DND-41 (cell line): ENCODE measurements around the gene DSCAM.

ENCODE experiments used
- ATAC-seq: fragments of 200-7000 bp; cut with Tn5 transposase; 3 replicates; pipeline ENCODE4 v1.9.1; 2021; ENCODE audit warnings: low read depth; ENCODE audit not compliant: insufficient read depth
- DNase-seq: peaks from one replicate; pipeline ENCODE4 v3.0.0-alpha.2; 2020
- H2AFZ ChIP-seq: 2 replicates; pipeline ENCODE4 v1.6.0; 2012; ENCODE audit warnings: low read depth, low read length
- H3K27ac ChIP-seq: 2 replicates; pipeline ENCODE4 v1.5.1; 2012; ENCODE audit warnings: low read length, inconsistent platforms
- H3K27me3 ChIP-seq: fragments of 200-600 bp; sonication (generic); 2 replicates; pipeline ENCODE4 v1.6.0; 2012; ENCODE audit warnings: low read length, mild to moderate bottlenecking, inconsistent platforms; ENCODE audit not compliant: insufficient read depth, poor library complexity
- H3K36me3 ChIP-seq: 2 replicates; pipeline ENCODE4 v1.5.1; 2012; ENCODE audit warnings: low read length, inconsistent platforms; ENCODE audit not compliant: insufficient read depth
- H3K4me1 ChIP-seq: 2 replicates; pipeline ENCODE4 v1.5.1; 2012; ENCODE audit warnings: mild to moderate bottlenecking, low read length; ENCODE audit not compliant: insufficient read depth
- H3K4me2 ChIP-seq: 2 replicates; pipeline ENCODE4 v1.6.0; 2012; ENCODE audit warnings: mild to moderate bottlenecking, moderate library complexity, low read length, inconsistent platforms; ENCODE audit not compliant: insufficient read depth
- H3K4me3 ChIP-seq, 2 experiments: fragments of 200-600 bp in 1 of 2; shearing (Covaris generic) in 1 of 2; 2 replicates each; pipeline ENCODE4 v1.5.1; 2012 to 2016; ENCODE audit warnings: inconsistent platforms in 2 of 2, low read length in 2 of 2, mild to moderate bottlenecking in 2 of 2, low read depth in 1 of 2, moderate library complexity in 1 of 2
- H3K79me2 ChIP-seq: 2 replicates; pipeline ENCODE4 v1.6.0; 2012; ENCODE audit warnings: low read length, inconsistent platforms; ENCODE audit not compliant: insufficient read depth
- H3K9ac ChIP-seq: 2 replicates; pipeline ENCODE4 v1.6.0; 2012; ENCODE audit warnings: low read depth, mild to moderate bottlenecking, inconsistent platforms, low read length, moderate library complexity
- H3K9me3 ChIP-seq: 2 replicates; pipeline ENCODE4 v1.5.1; 2012; ENCODE audit warnings: low read length, moderate library complexity, mild to moderate bottlenecking, inconsistent platforms; ENCODE audit not compliant: insufficient read depth, severe bottlenecking
- H4K20me1 ChIP-seq: 2 replicates; pipeline ENCODE4 v1.6.0; 2012; ENCODE audit warnings: low read length; ENCODE audit not compliant: insufficient read depth
- CTCF ChIP-seq: IDR thresholded peaks from 2 replicates; pipeline ENCODE4 v1.5.1; 2012; ENCODE audit warnings: borderline replicate concordance, low read length, moderate library complexity, mild to moderate bottlenecking; ENCODE audit not compliant: poor library complexity, severe bottlenecking; ENCODE audit errors: extremely low read depth
- EZH2 ChIP-seq: IDR thresholded peaks from 3 replicates; pipeline ENCODE4 v1.6.1; 2012; ENCODE audit warnings: borderline replicate concordance, low read depth, mild to moderate bottlenecking, moderate library complexity, low read length, inconsistent platforms; ENCODE audit not compliant: severe bottlenecking

Gene DSCAM

GRCh38 chr21:40179166-40179565 is 667.8 kb downstream of the DSCAM start:
- Histone ChIP-seq H3K9me3 (no peaks in the 10 kb centered on the region), H4K20me1 (no peaks in the 10 kb centered on the region), H2AFZ (no peak overlapping the region), H3K9ac (no peak overlapping the region), H3K4me1 (no peaks in the 10 kb centered on the region), H3K4me2 (no peak overlapping the region), H3K4me3 (no peak overlapping the region), H3K79me2 (no peaks in the 10 kb centered on the region), H3K36me3 (no peaks in the 10 kb centered on the region), H3K27ac (no peak overlapping the region), H3K27me3 (no peaks in the 10 kb centered on the region)
- TF ChIP-seq EZH2, result no peak
- TF ChIP-seq CTCF, result no peak
- DNase-seq (no peak), ATAC-seq (no peak)

GRCh38 chr21:40178726-40179125 is 668.2 kb downstream of the DSCAM start:
- Histone ChIP-seq H3K27ac (no peak overlapping the region), H2AFZ (no peak overlapping the region), H3K9ac (no peak overlapping the region), H4K20me1 (no peaks in the 10 kb centered on the region), H3K4me2 (no peak overlapping the region), H3K9me3 (no peaks in the 10 kb centered on the region), H3K79me2 (no peaks in the 10 kb centered on the region), H3K27me3 (no peaks in the 10 kb centered on the region), H3K36me3 (no peaks in the 10 kb centered on the region), H3K4me3 (no peak overlapping the region), H3K4me1 (no peaks in the 10 kb centered on the region)
- no peak for DNase-seq
- ATAC-seq, result no peak
- TF ChIP-seq CTCF, result no peak

GRCh38 chr21:40177979-40178378 is 669.0 kb downstream of the DSCAM start:
- Histone ChIP-seq H3K9me3 (no peaks in the 10 kb centered on the region), H3K79me2 (no peaks in the 10 kb centered on the region), H3K4me2 (no peak overlapping the region), H3K9ac (no peak overlapping the region), H4K20me1 (no peaks in the 10 kb centered on the region), H3K27ac (no peak overlapping the region), H3K36me3 (no peaks in the 10 kb centered on the region), H3K27me3 (no peaks in the 10 kb centered on the region), H3K4me1 (no peaks in the 10 kb centered on the region), H3K4me3 (no peak overlapping the region), H2AFZ (no peak overlapping the region)
- ATAC-seq, result no peak
- DNase-seq, result no peak
- TF ChIP-seq EZH2 (no peak), CTCF (no peak)

GRCh38 chr21:40176724-40177123 is 670.2 kb downstream of the DSCAM start:
- no peaks in the 10 kb centered on the region for H3K27me3 ChIP-seq
- H4K20me1 ChIP-seq, result no peaks in the 10 kb centered on the region
- no peak overlapping the region for H3K27ac ChIP-seq
- H3K36me3 ChIP-seq, result no peaks in the 10 kb centered on the region
- H3K9ac ChIP-seq, result no peak overlapping the region
- H3K4me1 ChIP-seq, result no peaks in the 10 kb centered on the region
- H3K4me2 ChIP-seq, result no peak overlapping the region
- no peaks in the 10 kb centered on the region for H3K9me3 ChIP-seq
- TF ChIP-seq EZH2 (no peak), CTCF (no peak)
- H3K79me2 ChIP-seq, result no peaks in the 10 kb centered on the region
- no peak for DNase-seq
- no peak for ATAC-seq
- H3K4me3 ChIP-seq, result no peak overlapping the region
- H2AFZ ChIP-seq, result no peak overlapping the region
